ENCODE results near the gene LIN7B. TPM values are rescaled to one million over a fixed set of nuclear protein-coding genes. Genes with fewer than 3 reads are reported as not detected.

Gene LIN7B
- total and polyA plus RNA-seq, 2 of the 13 experiments (the other 11 are each of a cell fraction or from before 2014, with no cell fraction given): 5.3 to 7.6 TPM

DNA sequence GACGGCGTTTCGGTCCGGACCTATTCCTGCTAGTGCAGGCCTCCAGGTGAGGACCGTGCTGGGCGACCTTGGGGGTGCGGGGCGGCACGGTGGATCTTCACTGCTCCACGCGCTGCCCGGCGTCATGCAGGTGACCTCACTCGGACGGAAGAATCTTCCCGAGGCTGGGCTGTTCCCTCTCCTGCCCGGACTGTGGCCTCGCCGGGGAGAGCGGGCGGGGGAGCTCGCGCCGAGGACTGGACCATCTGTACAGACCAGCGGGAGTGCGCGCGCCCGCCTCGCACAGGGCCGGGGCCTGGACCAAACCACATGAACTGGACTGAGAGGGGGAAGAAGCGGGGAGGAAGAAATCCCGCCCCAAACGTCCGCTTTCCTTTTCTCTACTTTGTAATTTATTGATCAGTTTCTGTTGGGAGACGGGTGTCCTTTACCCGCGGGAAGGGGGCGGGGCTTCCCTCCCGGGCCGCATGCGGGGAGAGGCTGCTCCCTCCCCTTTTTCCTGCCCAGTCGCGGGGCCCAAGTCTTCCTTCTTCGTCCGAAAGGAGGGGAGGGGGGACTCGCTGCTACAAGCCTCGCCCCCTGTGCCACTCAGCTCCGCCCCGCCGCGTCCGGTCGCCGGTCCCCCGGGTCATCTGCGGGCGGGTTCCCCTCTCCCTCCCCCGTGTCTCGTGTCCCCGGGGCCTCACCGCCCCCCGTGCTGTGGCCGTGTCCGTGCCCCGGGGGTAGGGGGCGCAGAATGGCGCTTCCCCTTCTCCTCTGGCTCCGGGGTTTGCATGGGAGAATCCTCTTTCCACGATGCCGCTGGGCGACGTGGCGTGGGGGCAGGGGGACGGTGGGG lies 36.2 kb downstream of the LIN7B start (continued):
- TF ChIP-seq, protein P1, sequence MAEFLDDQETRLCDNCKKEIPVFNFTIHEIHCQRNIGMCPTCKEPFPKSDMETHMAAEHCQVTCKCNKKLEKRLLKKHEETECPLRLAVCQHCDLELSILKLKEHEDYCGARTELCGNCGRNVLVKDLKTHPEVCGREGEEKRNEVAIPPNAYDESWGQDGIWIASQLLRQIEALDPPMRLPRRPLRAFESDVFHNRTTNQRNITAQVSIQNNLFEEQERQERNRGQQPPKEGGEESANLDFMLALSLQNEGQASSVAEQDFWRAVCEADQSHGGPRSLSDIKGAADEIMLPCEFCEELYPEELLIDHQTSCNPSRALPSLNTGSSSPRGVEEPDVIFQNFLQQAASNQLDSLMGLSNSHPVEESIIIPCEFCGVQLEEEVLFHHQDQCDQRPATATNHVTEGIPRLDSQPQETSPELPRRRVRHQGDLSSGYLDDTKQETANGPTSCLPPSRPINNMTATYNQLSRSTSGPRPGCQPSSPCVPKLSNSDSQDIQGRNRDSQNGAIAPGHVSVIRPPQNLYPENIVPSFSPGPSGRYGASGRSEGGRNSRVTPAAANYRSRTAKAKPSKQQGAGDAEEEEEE (CRISPR knock-in tag; IDR thresholded peaks at IDR 0.05; ENCODE audit: borderline replicate concordance): 0 out of 2 replicates have a peak, but pooled peaks have one; percentile 40
- TF ChIP-seq IRF2 (CRISPR knock-in tag; IDR thresholded peaks at IDR 0.05) (0 out of 2 replicates have a peak, but pooled peaks have one; percentile 40), ZNF234 (CRISPR knock-in tag; conservative IDR thresholded peaks at IDR 0.05) (peak; percentile 66; the same call in 1 of the 2 replicates), HOXA5 (CRISPR knock-in tag; IDR thresholded peaks at IDR 0.05) (no peak), ZFP37 (CRISPR knock-in tag; IDR thresholded peaks at IDR 0.05; ENCODE audit: borderline replicate concordance) (no peak), MIXL1 (CRISPR knock-in tag; IDR thresholded peaks at IDR 0.05) (no peak), ZNF224 (CRISPR knock-in tag; IDR thresholded peaks at IDR 0.05) (peak; percentile 80; the same call in 1 of the 2 replicates), IKZF1 (IDR thresholded peaks at IDR 0.05) (no peak), ZNF460 (CRISPR knock-in tag; IDR thresholded peaks at IDR 0.05; ENCODE audit: borderline replicate concordance) (no peak), ZNF382 (CRISPR knock-in tag; IDR thresholded peaks at IDR 0.05; ENCODE audit: borderline replicate concordance) (no peak), NR2F1 (CRISPR knock-in tag; IDR thresholded peaks at IDR 0.05) (no peak), PHF20 (CRISPR knock-in tag; IDR thresholded peaks at IDR 0.05) (peak; percentile 56), HNRNPUL1 (IDR thresholded peaks at IDR 0.05; ENCODE audit: low read depth, low read length) (no peak), MAFF (IDR thresholded peaks at IDR 0.05; ENCODE audit: low read depth, low read length) (no peak), ZNF205 (CRISPR knock-in tag; IDR thresholded peaks at IDR 0.05) (no peak), EED (CRISPR knock-in tag; IDR thresholded peaks at IDR 0.05) (no peak; the same call in 1 of the 2 replicates)
- TF ChIP-seq, protein P2, sequence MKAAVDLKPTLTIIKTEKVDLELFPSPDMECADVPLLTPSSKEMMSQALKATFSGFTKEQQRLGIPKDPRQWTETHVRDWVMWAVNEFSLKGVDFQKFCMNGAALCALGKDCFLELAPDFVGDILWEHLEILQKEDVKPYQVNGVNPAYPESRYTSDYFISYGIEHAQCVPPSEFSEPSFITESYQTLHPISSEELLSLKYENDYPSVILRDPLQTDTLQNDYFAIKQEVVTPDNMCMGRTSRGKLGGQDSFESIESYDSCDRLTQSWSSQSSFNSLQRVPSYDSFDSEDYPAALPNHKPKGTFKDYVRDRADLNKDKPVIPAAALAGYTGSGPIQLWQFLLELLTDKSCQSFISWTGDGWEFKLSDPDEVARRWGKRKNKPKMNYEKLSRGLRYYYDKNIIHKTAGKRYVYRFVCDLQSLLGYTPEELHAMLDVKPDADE (CRISPR knock-in tag; IDR thresholded peaks at IDR 0.05): no peak
- TF ChIP-seq, protein P3, sequence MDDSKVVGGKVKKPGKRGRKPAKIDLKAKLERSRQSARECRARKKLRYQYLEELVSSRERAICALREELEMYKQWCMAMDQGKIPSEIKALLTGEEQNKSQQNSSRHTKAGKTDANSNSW (CRISPR knock-in tag; IDR thresholded peaks at IDR 0.05; ENCODE audit: borderline replicate concordance): no peak
- TF ChIP-seq, protein P4, sequence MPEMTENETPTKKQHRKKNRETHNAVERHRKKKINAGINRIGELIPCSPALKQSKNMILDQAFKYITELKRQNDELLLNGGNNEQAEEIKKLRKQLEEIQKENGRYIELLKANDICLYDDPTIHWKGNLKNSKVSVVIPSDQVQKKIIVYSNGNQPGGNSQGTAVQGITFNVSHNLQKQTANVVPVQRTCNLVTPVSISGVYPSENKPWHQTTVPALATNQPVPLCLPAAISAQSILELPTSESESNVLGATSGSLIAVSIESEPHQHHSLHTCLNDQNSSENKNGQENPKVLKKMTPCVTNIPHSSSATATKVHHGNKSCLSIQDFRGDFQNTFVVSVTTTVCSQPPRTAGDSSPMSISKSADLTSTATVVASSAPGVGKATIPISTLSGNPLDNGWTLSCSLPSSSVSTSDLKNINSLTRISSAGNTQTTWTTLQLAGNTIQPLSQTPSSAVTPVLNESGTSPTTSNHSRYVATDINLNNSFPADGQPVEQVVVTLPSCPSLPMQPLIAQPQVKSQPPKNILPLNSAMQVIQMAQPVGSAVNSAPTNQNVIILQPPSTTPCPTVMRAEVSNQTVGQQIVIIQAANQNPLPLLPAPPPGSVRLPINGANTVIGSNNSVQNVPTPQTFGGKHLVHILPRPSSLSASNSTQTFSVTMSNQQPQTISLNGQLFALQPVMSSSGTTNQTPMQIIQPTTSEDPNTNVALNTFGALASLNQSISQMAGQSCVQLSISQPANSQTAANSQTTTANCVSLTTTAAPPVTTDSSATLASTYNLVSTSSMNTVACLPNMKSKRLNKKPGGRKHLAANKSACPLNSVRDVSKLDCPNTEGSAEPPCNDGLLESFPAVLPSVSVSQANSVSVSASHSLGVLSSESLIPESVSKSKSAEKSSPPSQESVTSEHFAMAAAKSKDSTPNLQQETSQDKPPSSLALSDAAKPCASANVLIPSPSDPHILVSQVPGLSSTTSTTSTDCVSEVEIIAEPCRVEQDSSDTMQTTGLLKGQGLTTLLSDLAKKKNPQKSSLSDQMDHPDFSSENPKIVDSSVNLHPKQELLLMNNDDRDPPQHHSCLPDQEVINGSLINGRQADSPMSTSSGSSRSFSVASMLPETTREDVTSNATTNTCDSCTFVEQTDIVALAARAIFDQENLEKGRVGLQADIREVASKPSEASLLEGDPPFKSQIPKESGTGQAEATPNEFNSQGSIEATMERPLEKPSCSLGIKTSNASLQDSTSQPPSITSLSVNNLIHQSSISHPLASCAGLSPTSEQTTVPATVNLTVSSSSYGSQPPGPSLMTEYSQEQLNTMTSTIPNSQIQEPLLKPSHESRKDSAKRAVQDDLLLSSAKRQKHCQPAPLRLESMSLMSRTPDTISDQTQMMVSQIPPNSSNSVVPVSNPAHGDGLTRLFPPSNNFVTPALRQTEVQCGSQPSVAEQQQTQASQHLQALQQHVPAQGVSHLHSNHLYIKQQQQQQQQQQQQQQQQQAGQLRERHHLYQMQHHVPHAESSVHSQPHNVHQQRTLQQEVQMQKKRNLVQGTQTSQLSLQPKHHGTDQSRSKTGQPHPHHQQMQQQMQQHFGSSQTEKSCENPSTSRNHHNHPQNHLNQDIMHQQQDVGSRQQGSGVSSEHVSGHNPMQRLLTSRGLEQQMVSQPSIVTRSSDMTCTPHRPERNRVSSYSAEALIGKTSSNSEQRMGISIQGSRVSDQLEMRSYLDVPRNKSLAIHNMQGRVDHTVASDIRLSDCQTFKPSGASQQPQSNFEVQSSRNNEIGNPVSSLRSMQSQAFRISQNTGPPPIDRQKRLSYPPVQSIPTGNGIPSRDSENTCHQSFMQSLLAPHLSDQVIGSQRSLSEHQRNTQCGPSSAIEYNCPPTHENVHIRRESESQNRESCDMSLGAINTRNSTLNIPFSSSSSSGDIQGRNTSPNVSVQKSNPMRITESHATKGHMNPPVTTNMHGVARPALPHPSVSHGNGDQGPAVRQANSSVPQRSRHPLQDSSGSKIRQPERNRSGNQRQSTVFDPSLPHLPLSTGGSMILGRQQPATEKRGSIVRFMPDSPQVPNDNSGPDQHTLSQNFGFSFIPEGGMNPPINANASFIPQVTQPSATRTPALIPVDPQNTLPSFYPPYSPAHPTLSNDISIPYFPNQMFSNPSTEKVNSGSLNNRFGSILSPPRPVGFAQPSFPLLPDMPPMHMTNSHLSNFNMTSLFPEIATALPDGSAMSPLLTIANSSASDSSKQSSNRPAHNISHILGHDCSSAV (CRISPR knock-in tag; IDR thresholded peaks at IDR 0.05; ENCODE audit: borderline replicate concordance): no peak

Measured in HepG2 (cell line).